Activated CD4-positive, alpha-beta T cell treated with anti-CD3 and anti-CD28 coated beads, Interleukin-10, Interleukin-2, amounts not matched to agents 100 ng/mL and 50 ng/mL, durations not matched to agents 16 hours and 8 hours (primary cell): ENCODE results near the gene TOP1.

Experiments used
- DNase-seq: peaks from one replicate; pipeline ENCODE4 v3.0.0-alpha.2; 2020

The TOP1 gene

DNA sequence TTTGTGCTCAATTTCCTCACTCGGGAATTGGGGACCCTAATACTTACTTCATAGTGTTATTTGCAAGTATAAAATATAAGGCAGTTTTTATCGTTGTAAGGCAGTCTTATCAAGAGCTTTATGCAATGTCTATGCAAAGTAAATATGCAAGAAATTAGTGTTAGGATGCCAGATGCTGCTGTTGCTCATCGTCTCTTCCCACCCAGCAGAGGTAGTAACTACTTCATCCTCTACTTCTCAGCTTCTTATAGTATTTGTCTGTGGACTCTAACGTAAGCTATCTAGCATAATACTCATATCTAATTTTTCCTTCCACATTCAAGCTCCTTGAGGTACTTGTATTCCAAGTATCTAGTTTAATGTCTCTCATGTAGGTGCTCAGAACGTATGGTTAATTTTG, 120.3 kb downstream of the TOP1 start:
- DNase-seq: no peak

- peak; percentile 39 for DNase-seq
Measured at GRCh38 chr20:41150664-41151063, 122.0 kb downstream of the TOP1 start.

GRCh38 chr20:41151134-41151869, 122.7 kb downstream of the TOP1 start:
- DNase-seq: no peak

GRCh38 chr20:41152108-41152757, 123.6 kb downstream of the TOP1 start:
- DNase-seq: no peak

- no peak for DNase-seq
Measured at GRCh38 chr20:41154436-41155176, 126.0 kb downstream of the TOP1 start.

DNA sequence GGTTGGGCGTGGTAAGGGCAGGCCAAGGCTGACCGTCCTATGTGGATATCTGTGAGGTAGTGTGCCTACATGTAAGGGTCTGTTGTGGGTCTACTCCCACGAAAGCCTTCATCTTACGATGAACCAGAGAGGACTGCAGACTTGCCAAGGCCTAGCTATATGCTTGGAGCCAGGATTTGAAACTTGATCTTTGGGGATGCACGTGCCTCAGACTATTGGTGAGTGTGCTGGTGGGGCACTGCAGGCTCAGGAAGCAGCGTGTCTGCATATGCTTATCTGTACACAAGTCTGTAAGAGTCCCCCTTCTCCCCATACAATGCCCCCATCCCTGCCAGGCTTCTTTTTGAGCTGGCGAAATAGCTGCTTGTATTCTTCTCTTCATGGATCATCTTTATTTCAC, 126.6 kb downstream of the TOP1 start:
- DNase-seq: no peak

DNA sequence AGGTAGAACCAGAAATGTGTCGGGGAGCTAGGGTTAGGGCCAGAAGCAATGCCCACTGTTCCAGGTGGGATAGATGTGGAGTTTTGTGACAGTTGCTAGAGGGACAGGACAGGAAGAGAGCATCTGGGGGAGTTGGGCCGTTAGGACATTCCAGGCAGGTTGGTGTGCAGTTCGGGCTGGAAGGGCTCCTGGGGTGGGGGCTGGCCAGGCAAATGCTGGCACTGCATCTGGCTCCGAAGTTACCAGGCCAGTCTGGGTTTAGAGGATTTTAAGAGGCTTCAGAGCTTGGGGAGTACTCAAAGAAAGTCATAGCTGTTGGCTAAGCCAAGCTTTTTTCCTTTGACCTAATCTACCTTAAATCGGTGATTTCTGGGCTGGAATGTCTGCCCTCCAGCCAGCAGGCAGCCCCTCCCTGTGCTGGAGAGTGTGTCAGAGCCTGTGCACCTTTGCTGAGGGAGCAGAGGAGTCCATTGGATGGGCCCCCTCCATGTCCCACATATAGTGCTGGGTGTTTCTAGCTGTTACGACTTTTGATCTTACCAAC, 129.5 kb downstream of the TOP1 start:
- no peak for DNase-seq

DNA sequence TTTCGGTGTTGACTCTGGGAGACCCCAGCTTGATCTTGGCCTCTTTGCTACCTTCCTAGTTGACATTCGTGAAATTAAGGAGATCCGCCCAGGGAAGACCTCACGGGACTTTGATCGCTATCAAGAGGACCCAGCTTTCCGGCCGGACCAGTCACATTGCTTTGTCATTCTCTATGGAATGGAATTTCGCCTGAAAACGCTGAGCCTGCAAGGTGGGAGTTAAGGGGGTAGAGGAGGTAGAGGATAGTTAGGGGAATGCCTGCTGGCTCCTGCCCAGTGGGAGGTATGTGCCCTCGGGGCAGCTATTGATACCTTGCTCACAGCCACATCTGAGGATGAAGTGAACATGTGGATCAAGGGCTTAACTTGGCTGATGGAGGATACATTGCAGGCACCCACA, 130.9 kb downstream of the TOP1 start:
- DNase-seq: no peak

GRCh38 chr20:41160686-41161085, 132.1 kb downstream of the TOP1 start:
- DNase-seq: no peak

GRCh38 chr20:41161886-41162285, 133.3 kb downstream of the TOP1 start:
- DNase-seq: no peak

GRCh38 chr20:41162396-41162795, 133.8 kb downstream of the TOP1 start:
- DNase-seq: no peak

GRCh38 chr20:41163821-41164220, 135.2 kb downstream of the TOP1 start:
- DNase-seq: no peak

DNA sequence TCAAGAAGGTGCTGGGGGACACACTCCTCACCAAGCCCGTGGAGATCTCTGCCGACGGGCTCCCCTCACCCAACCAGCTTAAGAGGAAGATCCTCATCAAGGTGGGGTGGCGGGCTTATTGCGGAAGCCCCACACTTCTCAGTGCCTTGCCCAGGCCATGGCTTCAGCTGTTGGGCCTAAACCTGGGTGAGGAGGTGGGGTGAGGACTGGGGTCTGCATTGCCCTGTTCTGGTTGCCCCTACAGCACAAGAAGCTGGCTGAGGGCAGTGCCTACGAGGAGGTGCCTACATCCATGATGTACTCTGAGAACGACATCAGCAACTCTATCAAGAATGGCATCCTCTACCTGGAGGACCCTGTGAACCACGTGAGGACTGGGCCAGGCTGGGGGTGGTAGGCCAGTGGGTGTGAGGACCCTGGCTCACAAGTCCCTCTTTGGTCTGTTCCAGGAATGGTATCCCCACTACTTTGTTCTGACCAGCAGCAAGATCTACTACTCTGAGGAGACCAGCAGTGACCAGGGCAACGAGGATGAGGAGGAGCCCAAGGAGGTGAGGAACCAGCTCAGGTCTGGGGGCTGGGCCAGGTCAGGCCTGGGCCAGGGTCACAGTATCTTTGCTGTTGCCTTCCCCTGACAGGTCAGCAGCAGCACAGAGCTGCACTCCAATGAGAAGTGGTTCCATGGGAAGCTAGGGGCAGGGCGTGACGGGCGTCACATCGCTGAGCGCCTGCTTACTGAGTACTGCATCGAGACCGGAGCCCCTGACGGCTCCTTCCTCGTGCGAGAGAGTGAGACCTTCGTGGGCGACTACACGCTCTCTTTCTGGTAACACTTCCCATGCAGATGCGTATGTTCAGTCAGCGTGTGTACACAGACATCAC, 136.6 kb downstream of the TOP1 start:
- no peak for DNase-seq

DNA sequence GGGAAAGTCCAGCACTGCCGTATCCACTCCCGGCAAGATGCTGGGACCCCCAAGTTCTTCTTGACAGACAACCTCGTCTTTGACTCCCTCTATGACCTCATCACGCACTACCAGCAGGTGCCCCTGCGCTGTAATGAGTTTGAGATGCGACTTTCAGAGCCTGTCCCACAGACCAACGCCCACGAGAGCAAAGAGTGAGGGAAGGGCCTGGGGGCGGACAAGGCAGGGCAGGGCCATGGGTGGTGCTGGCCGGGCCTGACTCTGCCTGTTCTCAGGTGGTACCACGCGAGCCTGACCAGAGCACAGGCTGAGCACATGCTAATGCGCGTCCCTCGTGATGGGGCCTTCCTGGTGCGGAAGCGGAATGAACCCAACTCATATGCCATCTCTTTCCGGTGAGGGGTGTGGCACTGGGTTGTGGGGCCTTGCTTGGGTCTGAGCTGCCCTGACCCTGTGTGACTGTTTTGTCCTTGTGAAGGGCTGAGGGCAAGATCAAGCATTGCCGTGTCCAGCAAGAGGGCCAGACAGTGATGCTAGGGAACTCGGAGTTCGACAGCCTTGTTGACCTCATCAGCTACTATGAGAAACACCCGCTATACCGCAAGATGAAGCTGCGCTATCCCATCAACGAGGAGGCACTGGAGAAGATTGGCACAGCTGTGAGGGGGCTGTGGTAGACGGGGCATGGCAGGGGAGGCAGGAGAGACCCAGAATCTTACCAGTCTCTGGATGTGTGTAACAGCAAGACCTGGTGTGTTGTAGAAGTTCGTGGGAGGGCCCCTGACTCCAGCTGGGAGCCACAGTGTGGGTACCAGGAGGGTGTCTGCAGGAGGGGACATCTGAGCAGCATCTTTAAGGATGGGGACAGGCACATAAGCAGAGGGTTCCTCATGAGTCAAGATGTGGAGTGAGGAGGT, 137.8 kb downstream of the TOP1 start:
- DNase-seq: no peak

- no peak for DNase-seq
Measured at GRCh38 chr20:41167118-41167470, 138.5 kb downstream of the TOP1 start.

GRCh38 chr20:41167481-41168253, 139.0 kb downstream of the TOP1 start:
- DNase-seq: peak; percentile 31

- no peak for DNase-seq
Measured at GRCh38 chr20:41168281-41169161, 139.9 kb downstream of the TOP1 start.

DNA sequence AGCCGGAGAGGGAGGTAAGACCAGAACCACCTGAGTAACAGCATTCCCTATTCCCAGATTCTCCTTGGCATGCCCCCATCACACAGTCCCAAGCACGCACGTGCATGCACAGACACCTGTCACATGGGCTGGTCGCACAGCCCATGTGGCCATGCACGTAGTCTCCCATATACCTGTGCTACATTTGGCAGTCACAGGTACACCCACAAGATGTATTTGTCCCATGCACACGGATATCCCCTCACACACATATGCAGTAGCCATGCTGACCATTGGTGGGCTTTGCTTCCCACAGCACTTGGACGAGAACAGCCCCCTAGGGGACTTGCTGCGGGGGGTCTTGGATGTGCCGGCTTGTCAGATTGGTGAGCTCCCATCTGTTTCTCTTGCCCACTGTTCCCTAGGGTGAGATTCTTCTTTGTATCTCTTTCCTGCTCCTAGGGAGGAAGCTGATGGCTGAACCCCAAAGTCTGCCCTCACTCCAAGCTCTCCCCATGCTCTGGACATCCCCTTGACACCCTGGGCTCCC, 140.6 kb downstream of the TOP1 start:
- no peak for DNase-seq

- DNase-seq: no peak
Measured at GRCh38 chr20:41169791-41170351, 141.2 kb downstream of the TOP1 start.
